ENCODE results near the gene SLC2A6. TPM values are rescaled to one million over a fixed set of nuclear protein-coding genes. Genes with fewer than 3 reads are reported as not detected.

The SLC2A6 gene
- total RNA-seq, 1 donor from 2014 or later: 37.4 TPM

DNA sequence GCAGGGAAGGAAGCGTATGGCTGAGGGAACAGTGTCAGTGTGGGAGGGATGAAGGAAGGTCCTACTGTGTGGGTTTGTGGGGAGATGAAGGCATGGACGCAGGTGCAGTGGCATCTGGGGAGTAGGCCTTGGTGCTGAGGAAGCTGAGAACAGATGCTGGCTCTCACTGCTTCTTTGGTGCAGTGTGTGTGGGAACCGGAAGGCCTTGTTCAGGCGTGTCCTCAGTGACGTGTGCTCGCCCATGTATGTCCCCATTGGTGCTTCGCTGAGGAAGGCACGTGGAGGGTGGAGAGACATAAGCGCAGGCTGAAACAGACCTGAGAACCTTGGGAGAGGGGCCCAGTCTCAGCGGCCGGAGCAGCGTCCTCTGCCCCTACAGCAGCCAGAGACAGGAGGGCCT is 38.0 kb downstream of the SLC2A6 start:
- ChIA-PET POLR2A (interaction anchor here (0.6 to 3.1 kb wide), 6 partner anchors 12 to 38 kb away, joined by 3 to 21 read pairs (median 4); partner anchors contain the start of genes CACFD1, REXO4 and SLC2A6), CTCF (no interaction called here)
- peaks cover 30% of the 10 kb centered on the region for H3K4me1 Mint-ChIP-seq
- H3K9me3 Mint-ChIP-seq: no peaks in the 10 kb centered on the region
- peak overlapping the region; percentile 92 for H3K27ac Mint-ChIP-seq
- H3K4me3 Mint-ChIP-seq: no peak overlapping the region
- TF ChIP-seq, protein P1, sequence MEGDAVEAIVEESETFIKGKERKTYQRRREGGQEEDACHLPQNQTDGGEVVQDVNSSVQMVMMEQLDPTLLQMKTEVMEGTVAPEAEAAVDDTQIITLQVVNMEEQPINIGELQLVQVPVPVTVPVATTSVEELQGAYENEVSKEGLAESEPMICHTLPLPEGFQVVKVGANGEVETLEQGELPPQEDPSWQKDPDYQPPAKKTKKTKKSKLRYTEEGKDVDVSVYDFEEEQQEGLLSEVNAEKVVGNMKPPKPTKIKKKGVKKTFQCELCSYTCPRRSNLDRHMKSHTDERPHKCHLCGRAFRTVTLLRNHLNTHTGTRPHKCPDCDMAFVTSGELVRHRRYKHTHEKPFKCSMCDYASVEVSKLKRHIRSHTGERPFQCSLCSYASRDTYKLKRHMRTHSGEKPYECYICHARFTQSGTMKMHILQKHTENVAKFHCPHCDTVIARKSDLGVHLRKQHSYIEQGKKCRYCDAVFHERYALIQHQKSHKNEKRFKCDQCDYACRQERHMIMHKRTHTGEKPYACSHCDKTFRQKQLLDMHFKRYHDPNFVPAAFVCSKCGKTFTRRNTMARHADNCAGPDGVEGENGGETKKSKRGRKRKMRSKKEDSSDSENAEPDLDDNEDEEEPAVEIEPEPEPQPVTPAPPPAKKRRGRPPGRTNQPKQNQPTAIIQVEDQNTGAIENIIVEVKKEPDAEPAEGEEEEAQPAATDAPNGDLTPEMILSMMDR (IDR thresholded peaks at IDR 0.05): no peak
- H3K27me3 Mint-ChIP-seq: no peaks in the 10 kb centered on the region
- H3K36me3 Mint-ChIP-seq (ENCODE audit: low read depth): no peaks in the 10 kb centered on the region
- DNase-seq (peak; percentile 34), ATAC-seq (ENCODE audit: low read depth) (peak; percentile 98)
- intact Hi-C loops (cut with micrococcal nuclease): loop anchor here (1.0 to 2.0 kb wide), 3 partner anchors 12 to 20 kb away; partner anchors contain the start of gene CACFD1

DNA sequence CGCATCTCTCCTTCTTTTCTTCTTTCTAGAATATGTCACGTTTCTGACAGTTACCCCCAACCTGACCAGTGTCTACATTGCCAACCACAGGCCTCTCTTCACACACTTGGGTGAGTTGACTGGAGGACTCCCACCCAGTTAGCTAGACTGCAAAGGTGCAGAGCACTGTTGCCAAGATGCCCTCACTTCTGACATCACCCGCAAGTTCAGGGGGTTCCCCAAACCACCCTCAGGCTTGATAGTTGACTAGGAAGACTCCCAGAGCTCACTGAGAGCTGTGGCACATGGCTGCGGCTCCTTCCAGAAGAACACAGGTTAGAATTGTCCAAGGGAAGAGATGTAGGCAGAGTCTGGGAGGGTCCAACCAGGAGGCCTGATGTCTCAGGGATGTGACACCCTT is 39.6 kb downstream of the SLC2A6 start:
- ChIA-PET CTCF (no interaction called here), POLR2A (interaction anchor here (1.3 kb wide), 1 partner anchor 20 kb away, joined by 3 read pairs; the partner anchor contains the start of gene CACFD1)
- Mint-ChIP-seq H3K4me1 (peaks cover 30% of the 10 kb centered on the region), H3K27me3 (no peaks in the 10 kb centered on the region), H3K27ac (no peak overlapping the region), H3K4me3 (no peak overlapping the region), H3K9me3 (no peaks in the 10 kb centered on the region), H3K36me3 (ENCODE audit: low read depth) (no peaks in the 10 kb centered on the region)
- DNase-seq (no peak), ATAC-seq (ENCODE audit: low read depth) (no peak)
- intact Hi-C loops (cut with micrococcal nuclease): no loop called here
- TF ChIP-seq, protein P1 (IDR thresholded peaks at IDR 0.05): no peak

DNA sequence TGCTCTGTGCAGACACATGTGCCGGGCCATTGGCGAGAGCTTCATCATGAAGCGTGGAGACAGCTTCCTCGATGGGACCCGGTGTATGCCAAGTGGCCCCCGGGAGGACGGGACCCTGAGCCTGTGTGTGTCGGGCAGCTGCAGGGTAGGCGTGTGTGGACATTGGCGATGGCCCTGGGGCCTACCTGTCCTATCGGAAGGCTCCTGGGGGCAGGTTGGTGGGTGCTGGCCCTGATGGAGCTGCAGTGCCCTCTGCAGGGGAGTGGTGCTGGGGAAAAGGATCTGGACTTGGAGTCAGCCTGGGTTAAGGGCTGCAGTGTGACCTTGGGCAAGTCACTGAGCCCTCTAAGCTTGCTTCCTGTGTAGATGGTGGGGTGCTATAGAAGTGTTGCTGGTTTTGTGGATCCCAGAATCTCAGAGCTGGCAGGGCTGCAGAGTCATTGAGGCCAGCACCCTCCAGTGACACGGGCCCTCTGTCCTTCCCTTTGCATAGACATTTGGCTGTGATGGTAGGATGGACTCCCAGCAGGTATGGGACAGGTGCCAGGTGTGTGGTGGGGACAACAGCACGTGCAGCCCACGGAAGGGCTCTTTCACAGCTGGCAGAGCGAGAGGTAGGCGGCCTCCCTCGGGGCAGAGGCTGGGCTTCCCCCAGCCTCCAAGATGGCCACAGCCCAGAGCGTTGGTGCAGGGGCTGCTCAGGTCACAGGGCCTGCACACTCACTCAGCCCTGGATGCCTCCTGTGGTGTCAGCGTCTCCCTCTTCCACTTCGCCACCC is 41.0 kb downstream of the SLC2A6 start:
- TF ChIP-seq, protein P1 (IDR thresholded peaks at IDR 0.05): no peak
- no peak for DNase-seq
- peak overlapping the region; percentile 50 for H3K27ac Mint-ChIP-seq
- peak; percentile 12 for ATAC-seq (ENCODE audit: low read depth)
- no peak overlapping the region for H3K4me3 Mint-ChIP-seq
- POLR2A ChIA-PET: interaction anchor here (1.3 kb wide), 1 partner anchor 22 kb away, joined by 3 read pairs; the partner anchor contains the start of gene CACFD1
- no peaks in the 10 kb centered on the region for H3K36me3 Mint-ChIP-seq (ENCODE audit: low read depth)
- CTCF ChIA-PET: no interaction called here
- no peaks in the 10 kb centered on the region for H3K9me3 Mint-ChIP-seq
- peaks cover 30% of the 10 kb centered on the region for H3K4me1 Mint-ChIP-seq
- H3K27me3 Mint-ChIP-seq: no peaks in the 10 kb centered on the region
- intact Hi-C loops (cut with micrococcal nuclease): no loop called here

DNA sequence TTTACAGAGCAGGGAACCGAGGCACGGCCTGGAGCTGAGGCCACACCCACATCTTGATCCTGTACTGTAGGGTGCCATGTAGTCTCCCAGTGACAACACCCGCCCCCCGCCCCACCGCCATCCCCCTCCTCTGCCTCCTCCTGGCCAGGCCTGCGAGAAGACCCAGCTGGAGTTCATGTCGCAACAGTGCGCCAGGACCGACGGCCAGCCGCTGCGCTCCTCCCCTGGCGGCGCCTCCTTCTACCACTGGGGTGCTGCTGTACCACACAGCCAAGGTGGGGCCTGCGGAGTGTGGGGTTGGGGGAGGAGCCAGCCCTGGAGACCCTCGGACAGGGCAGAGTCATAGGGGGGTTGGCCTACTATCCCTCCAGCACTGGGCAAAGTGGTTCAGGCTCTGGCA is 42.2 kb downstream of the SLC2A6 start:
- ChIA-PET CTCF (no interaction called here), POLR2A (no interaction called here)
- intact Hi-C loops (cut with micrococcal nuclease): no loop called here
- ATAC-seq (ENCODE audit: low read depth) (no peak), DNase-seq (no peak)
- H3K4me1 Mint-ChIP-seq: peaks cover 24% of the 10 kb centered on the region
- no peaks in the 10 kb centered on the region for H3K27me3 Mint-ChIP-seq
- H3K36me3 Mint-ChIP-seq (ENCODE audit: low read depth): no peaks in the 10 kb centered on the region
- no peaks in the 10 kb centered on the region for H3K9me3 Mint-ChIP-seq
- TF ChIP-seq, protein P1 (IDR thresholded peaks at IDR 0.05): no peak
- H3K27ac Mint-ChIP-seq: no peak overlapping the region
- no peak overlapping the region for H3K4me3 Mint-ChIP-seq

DNA sequence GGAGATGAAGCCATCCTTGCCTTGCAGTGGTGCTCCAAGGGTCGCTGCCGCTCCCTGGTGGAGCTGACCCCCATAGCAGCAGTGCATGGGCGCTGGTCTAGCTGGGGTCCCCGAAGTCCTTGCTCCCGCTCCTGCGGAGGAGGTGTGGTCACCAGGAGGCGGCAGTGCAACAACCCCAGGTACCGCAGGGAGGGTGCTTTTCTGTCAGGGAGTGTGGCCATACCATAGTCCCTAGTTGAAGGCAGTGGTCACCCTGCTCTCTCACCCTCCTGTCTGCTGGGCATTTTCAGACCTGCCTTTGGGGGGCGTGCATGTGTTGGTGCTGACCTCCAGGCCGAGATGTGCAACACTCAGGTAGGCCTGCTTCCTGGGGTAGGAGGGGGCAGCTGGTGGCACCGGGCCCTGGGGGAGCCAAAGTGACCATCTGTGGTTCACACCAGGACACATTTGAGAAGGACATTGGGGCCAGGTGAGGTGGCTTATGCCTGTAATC is 45.5 kb downstream of the SLC2A6 start:
- Mint-ChIP-seq H3K4me3 (no peak overlapping the region), H3K4me1 (peaks cover 9% of the 10 kb centered on the region), H3K9me3 (no peaks in the 10 kb centered on the region), H3K27me3 (peaks cover 3% of the 10 kb centered on the region), H3K36me3 (ENCODE audit: low read depth) (no peaks in the 10 kb centered on the region), H3K27ac (no peak overlapping the region)
- CTCF ChIA-PET: no interaction called here
- TF ChIP-seq, protein P1 (IDR thresholded peaks at IDR 0.05): no peak
- POLR2A ChIA-PET: no interaction called here
- intact Hi-C loops (cut with micrococcal nuclease): no loop called here
- DNase-seq (no peak), ATAC-seq (ENCODE audit: low read depth) (no peak)

Data from activated B cell treated with CpG ODN at 0.5 μM for 24 hours (primary cell).